DOHH2 (cell line): ENCODE data around the gene GPC5.

ENCODE experiments used
- CTCF ChIP-seq: fragments of 200-600 bp; sonication (generic); IDR thresholded peaks from one replicate; pipeline ENCODE4 v1.5.1; 2014; ENCODE audit warnings: antibody characterized with exemption, mild to moderate bottlenecking, low read depth, low read length; ENCODE audit not compliant: poor library complexity, severe bottlenecking
- EZH2phosphoT487 ChIP-seq: fragments of 200-600 bp; sonication (generic); IDR thresholded peaks from 2 replicates; pipeline ENCODE4 v1.6.1; 2017; ENCODE audit warnings: borderline replicate concordance, mild to moderate bottlenecking, antibody characterized with exemption, low read length, moderate library complexity, mixed read lengths

DNA sequence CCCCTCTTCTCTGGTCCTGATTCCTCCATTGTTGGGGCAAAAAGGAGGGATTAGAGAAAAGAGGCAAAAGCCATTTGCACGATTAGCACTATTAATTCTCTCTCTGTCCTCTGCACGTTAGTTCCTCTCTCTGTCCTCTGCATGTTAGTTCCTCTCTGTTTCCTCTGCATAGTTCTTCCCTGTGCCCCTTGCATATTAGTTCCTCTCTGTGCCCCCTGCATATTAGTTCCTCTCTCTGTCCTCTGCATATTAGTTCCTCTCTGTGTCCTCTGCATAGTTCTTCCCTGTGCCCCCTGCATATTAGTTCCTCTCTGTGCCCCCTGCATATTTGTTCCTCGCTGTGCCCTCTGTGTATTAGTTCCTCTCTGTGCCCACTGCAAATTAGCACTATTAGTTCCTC is 981.0 kb downstream of the GPC5 start:
- TF ChIP-seq CTCF (no peak), EZH2phosphoT487 (no peak)
